Smooth muscle cell (in vitro differentiated cells): ENCODE data around the gene MOGAT3. TPM values are rescaled to one million over a fixed set of nuclear protein-coding genes. Genes with fewer than 3 reads are reported as not detected.

Source experiments
- DNase-seq: peaks from one replicate; lab custom pipeline; 2025; ENCODE audit not compliant: unreplicated experiment; lab: John Stamatoyannopoulos, UW
- H2AFZ ChIP-seq: fragments of 200-600 bp; sonication (generic); 2 replicates; pipeline ENCODE4 v1.6.0; 2016; ENCODE audit warnings: antibody characterized with exemption, low read depth, mild to moderate bottlenecking
- H3F3A ChIP-seq: fragments of 200-600 bp; sonication (generic); 2 replicates; pipeline ENCODE4 v1.6.0; 2017; ENCODE audit warnings: antibody characterized with exemption, low read depth
- H3K27ac ChIP-seq: fragments of 200-600 bp; sonication (generic); 2 replicates; pipeline ENCODE4 v1.5.1; 2016; ENCODE audit warnings: low read depth, mild to moderate bottlenecking
- H3K27me3 ChIP-seq: fragments of 200-600 bp; sonication (generic); 2 replicates; pipeline ENCODE4 v1.6.1; 2016; ENCODE audit warnings: low read depth, mild to moderate bottlenecking
- H3K36me3 ChIP-seq: fragments of 200-600 bp; sonication (generic); 2 replicates; pipeline ENCODE4 v1.5.1; 2016; ENCODE audit warnings: low read depth
- H3K4me1 ChIP-seq: fragments of 200-600 bp; sonication (generic); 2 replicates; pipeline ENCODE4 v1.5.1; 2016; ENCODE audit warnings: low read depth
- H3K4me2 ChIP-seq: fragments of 200-600 bp; sonication (generic); 2 replicates; pipeline ENCODE4 v1.6.0; 2016; ENCODE audit warnings: mild to moderate bottlenecking
- H3K4me3 ChIP-seq: fragments of 200-600 bp; sonication (generic); 2 replicates; pipeline ENCODE4 v1.5.1; 2016; ENCODE audit warnings: mild to moderate bottlenecking
- H3K79me2 ChIP-seq: fragments of 200-600 bp; sonication (generic); 2 replicates; pipeline ENCODE4 v1.6.0; 2016; ENCODE audit warnings: low read depth, mild to moderate bottlenecking
- H3K9ac ChIP-seq: fragments of 200-600 bp; sonication (generic); 2 replicates; pipeline ENCODE4 v1.6.0; 2016; ENCODE audit warnings: low read depth
- H3K9me3 ChIP-seq: fragments of 200-600 bp; sonication (generic); replicated peaks from 2 replicates; pipeline ENCODE4 v1.5.1; 2016; ENCODE audit warnings: low read depth
- H4K20me1 ChIP-seq: fragments of 200-600 bp; sonication (generic); 2 replicates; pipeline ENCODE4 v1.6.0; 2016; ENCODE audit warnings: low read depth
- WGBS: methylation state at CpG from one replicate; pipeline ENCODE4 v1.1.7; 2016; ENCODE audit warnings: low lambda C conversion rate; 5-methylcytosine and 5-hydroxymethylcytosine counted together
- polyA plus RNA-seq: library from polyadenylated mRNA; unstranded; fragments of >200 nt; fragmentation: Nextera tagmentation; extraction: Ambion mirVana; gene quantifications from 2 replicates; pipeline ENCODE4 v1.2.1, GENCODE V29; 2016
- total RNA-seq: library from RNA; depleted of rRNA; stranded (reverse); fragments of >200 nt; gene quantifications from 2 replicates; pipeline ENCODE4 v1.2.3, GENCODE V29; 2014
- TF ChIP-seq, protein P1 (sequence below): fragments of 200-600 bp; sonication (generic); IDR thresholded peaks from 2 replicates; pipeline ENCODE4 v1.5.1; 2017; ENCODE audit warnings: borderline replicate concordance, mild to moderate bottlenecking, antibody characterized with exemption; ENCODE audit not compliant: insufficient read depth, poor library complexity, severe bottlenecking

MOGAT3 gene
- total and polyA plus RNA-seq, 2 experiments from 2014 or later = not detected

DNA sequence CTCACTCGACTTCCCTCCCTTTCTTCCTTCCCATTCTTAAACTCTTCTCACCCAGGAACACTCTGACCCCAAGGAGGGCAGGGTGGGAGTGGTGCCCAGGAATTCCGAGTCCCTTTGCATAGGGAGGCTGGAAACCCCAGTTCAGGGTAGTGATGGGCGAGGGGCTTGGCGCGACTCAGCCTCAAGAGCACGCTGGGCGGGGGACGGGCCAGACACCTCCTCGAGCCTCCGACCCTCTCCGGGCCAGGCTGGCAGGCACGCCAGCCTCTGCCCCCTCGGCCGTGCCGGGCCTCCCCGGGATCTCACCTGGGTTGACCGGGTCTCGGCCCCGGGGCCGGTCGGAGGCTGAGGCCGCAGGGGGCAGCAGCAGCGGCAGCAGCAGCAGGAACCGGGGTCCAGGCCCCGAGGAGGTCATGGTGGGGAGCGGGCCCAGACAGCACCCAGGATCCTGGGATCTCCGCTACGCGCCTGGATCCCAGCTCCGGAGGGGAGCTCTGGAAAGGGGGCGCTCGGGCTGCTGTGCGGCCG, 16.1 kb upstream of the MOGAT3 start:
- peaks cover 57% of the 10 kb centered on the region for H3K79me2 ChIP-seq
- no peaks in the 10 kb centered on the region for H3K9me3 ChIP-seq
- TF ChIP-seq, protein P1, sequence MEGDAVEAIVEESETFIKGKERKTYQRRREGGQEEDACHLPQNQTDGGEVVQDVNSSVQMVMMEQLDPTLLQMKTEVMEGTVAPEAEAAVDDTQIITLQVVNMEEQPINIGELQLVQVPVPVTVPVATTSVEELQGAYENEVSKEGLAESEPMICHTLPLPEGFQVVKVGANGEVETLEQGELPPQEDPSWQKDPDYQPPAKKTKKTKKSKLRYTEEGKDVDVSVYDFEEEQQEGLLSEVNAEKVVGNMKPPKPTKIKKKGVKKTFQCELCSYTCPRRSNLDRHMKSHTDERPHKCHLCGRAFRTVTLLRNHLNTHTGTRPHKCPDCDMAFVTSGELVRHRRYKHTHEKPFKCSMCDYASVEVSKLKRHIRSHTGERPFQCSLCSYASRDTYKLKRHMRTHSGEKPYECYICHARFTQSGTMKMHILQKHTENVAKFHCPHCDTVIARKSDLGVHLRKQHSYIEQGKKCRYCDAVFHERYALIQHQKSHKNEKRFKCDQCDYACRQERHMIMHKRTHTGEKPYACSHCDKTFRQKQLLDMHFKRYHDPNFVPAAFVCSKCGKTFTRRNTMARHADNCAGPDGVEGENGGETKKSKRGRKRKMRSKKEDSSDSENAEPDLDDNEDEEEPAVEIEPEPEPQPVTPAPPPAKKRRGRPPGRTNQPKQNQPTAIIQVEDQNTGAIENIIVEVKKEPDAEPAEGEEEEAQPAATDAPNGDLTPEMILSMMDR = no peak
- peak overlapping the region; percentile 74 for H3K4me3 ChIP-seq
- peaks cover 10% of the 10 kb centered on the region for H3K4me1 ChIP-seq
- H3K9ac ChIP-seq = peak overlapping the region; percentile 94
- peaks cover 24% of the 10 kb centered on the region for H4K20me1 ChIP-seq
- H3K27me3 ChIP-seq = no peaks in the 10 kb centered on the region
- H3K4me2 ChIP-seq = peak overlapping the region; percentile 98
- H2AFZ ChIP-seq = peak overlapping the region; percentile 75
- H3K27ac ChIP-seq = peak overlapping the region; percentile 98
- no peaks in the 10 kb centered on the region for H3K36me3 ChIP-seq
- DNase-seq = no peak
- no peaks in the 10 kb centered on the region for H3F3A ChIP-seq
- 1% methylated on average over 22 of the region's 34 CpGs for WGBS

DNA sequence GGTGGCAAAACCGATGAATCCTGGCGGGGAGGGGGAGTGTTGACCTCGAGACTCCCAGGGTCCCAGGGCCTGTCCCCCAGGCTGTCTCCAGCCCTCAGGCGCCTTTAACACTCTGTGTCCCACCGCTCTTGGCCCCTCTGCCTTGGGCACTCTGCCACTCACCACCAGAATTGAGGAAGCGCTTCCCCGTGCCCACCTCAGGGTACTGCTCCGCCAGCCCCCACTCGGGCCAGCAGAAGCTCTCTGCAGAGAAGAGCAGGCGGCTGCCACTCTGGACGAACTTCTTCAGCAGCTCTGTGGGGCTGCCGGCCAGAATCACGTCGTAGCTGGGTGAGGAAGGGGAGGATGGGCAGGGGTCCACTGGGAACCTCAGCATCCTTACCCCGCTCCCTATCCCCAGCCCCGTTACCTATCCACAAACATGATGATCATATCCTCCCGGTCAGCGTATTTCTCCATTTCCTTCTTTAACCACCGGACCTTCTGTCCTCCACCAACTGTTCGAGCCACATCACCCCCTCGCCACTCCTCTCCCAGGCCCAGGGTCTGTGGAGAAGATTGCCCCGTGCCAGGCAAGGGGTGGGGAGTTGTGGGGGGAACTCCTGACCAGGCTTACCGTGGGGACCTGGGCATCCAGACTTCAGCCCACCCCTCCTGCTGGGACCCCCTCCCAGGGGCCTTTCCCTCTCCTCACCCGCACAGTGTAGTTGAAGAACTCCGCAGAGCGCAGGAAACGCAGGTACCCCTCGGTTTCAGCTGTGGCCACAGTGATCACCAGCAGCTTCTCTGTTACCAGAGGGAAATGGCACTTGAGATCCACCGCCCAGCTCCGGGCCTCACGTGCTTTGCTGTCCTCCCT, 15.4 kb upstream of the MOGAT3 start:
- no peak for DNase-seq
- WGBS = 65% methylated on average over 31 of the region's 31 CpGs
- H3K79me2 ChIP-seq = peaks cover 51% of the 10 kb centered on the region

DNA sequence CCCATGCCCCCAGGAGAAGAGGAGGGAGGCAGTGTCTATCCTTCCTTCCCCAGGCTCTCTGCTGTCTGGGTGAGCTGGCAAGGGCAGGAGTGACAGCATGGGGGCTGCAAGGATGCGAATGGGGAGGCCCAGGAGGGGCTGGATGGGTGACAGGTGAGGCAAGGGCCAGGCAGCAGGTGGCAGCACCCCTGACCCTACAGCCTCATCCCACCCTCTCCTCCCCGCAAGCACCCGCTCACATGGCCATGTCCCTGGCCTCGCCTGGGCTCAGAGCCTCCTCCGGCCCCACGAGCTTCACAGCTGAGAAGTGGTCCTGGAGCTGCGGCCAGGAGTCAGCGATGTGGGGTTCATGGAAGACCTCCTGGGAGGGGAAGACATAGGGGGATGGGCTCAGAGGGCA, 11.2 kb upstream of the MOGAT3 start:
- H3K27ac ChIP-seq = no peak overlapping the region
- no peaks in the 10 kb centered on the region for H3K9me3 ChIP-seq
- peaks cover 10% of the 10 kb centered on the region for H3K4me1 ChIP-seq
- H2AFZ ChIP-seq = no peak overlapping the region
- 97% methylated on average over 8 of the region's 8 CpGs for WGBS
- peaks cover 14% of the 10 kb centered on the region for H3K79me2 ChIP-seq
- H3K4me2 ChIP-seq = no peak overlapping the region
- no peak overlapping the region for H3K4me3 ChIP-seq
- H3K36me3 ChIP-seq = no peaks in the 10 kb centered on the region
- H4K20me1 ChIP-seq = no peaks in the 10 kb centered on the region
- DNase-seq = no peak
- H3K9ac ChIP-seq = no peak overlapping the region
- no peaks in the 10 kb centered on the region for H3K27me3 ChIP-seq
- TF ChIP-seq, protein P1 = no peak
- H3F3A ChIP-seq = no peaks in the 10 kb centered on the region

More for the DNA sequence above, 15.4 kb upstream of the MOGAT3 start:
- Histone ChIP-seq H3K4me2 (peak overlapping the region; percentile 98), H3K36me3 (no peaks in the 10 kb centered on the region), H3F3A (no peaks in the 10 kb centered on the region), H3K4me1 (peaks cover 10% of the 10 kb centered on the region), H4K20me1 (peaks cover 17% of the 10 kb centered on the region), H3K9ac (peak overlapping the region; percentile 94), H3K27ac (peak overlapping the region; percentile 98), H3K4me3 (peak overlapping the region; percentile 74), H3K27me3 (no peaks in the 10 kb centered on the region), H2AFZ (peak overlapping the region; percentile 75), H3K9me3 (no peaks in the 10 kb centered on the region)
- TF ChIP-seq, protein P1 = no peak
